K562 (cell line): ENCODE measurements around the gene DRGX. TPM values are rescaled to one million over a fixed set of nuclear protein-coding genes. Genes with fewer than 3 reads are reported as not detected.

Source experiments
- DEAF1 ChIP-seq: fragments of 450-650 bp; formaldehyde crosslinking; IDR thresholded peaks from 2 replicates; pipeline ENCODE4 v1.4.0; 2020; ENCODE audit warnings: mild to moderate bottlenecking, moderate library complexity
- ESRRB ChIP-seq: fragments of 250-450 bp; sonication (Bioruptor Pico); IDR thresholded peaks from 2 replicates; pipeline ENCODE4 v1.5.0; 2020; ENCODE audit warnings: mild to moderate bottlenecking, moderate library complexity, borderline replicate concordance
- MAZ ChIP-seq, 2 experiments: fragments of 450-650 bp in 1 of 2; sonication (generic) in 1 of 2; formaldehyde crosslinking; IDR thresholded peaks in 1 of 2; conservative IDR thresholded peaks in 1 of 2; 2 replicates each; pipeline versions ENCODE4 v1.4.0 to v1.5.0; 2020; ENCODE audit warnings: mild to moderate bottlenecking in 1 of 2, missing genetic modification reagents in 1 of 2
- RB1 ChIP-seq: fragments of 450-650 bp; IDR thresholded peaks from 2 replicates; pipeline ENCODE4 v1.6.1; 2017; ENCODE audit warnings: low read depth, mild to moderate bottlenecking
- XRCC5 ChIP-seq: fragments of 200-400 bp; formaldehyde crosslinking; IDR thresholded peaks from 2 replicates; pipeline ENCODE4 v1.6.1; 2017; ENCODE audit warnings: low read depth, mild to moderate bottlenecking, low read length
- ZFPM2 ChIP-seq: fragments of 250-450 bp; sonication (Bioruptor Pico); IDR thresholded peaks from 2 replicates; pipeline ENCODE4 v1.5.1; 2022; ENCODE audit warnings: mild to moderate bottlenecking
- ZNF253 ChIP-seq: fragments of 250-450 bp; sonication (Bioruptor Pico); conservative IDR thresholded peaks from 2 replicates; pipeline ENCODE4 v1.6.1; 2021; ENCODE audit warnings: mild to moderate bottlenecking
- polyA plus RNA-seq, 8 experiments: library from polyadenylated mRNA; depleted of rRNA in 4 of 8; stranded (reverse) in 5 of 8; unstranded in 3 of 8; fragments of >200 nt; fragmentation: Nextera tagmentation in 2 of 8; fragmentation: Illumina TruSeq in 1 of 8; extraction: Ambion mirVana in 2 of 8; extraction: Trizol in 1 of 8; gene quantifications; 2 replicates each; pipeline versions ENCODE4 v1.2.1 to v1.2.3, GENCODE V29; 2011 to 2014; ENCODE audit warnings: inconsistent platforms in 1 of 8, missing spikeins in 1 of 8
- total RNA-seq, 7 experiments: library from RNA; depleted of rRNA in 6 of 7; stranded (reverse); fragments of >200 nt in 6 of 7; fragmentation: Illumina TruSeq in 2 of 7; extraction: Trizol in 2 of 7; gene quantifications; 2 replicates each; pipeline versions ENCODE4 v1.2.1 to v1.2.3, GENCODE V29; 2011 to 2021; ENCODE audit warnings: low replicate concordance in 1 of 7
- TF ChIP-seq, protein P1 (sequence below), 2 experiments: fragments of 450-650 bp; formaldehyde crosslinking in 1 of 2; IDR thresholded peaks; 2 replicates each; pipeline versions ENCODE4 v1.4.0 to v1.6.1; 2014 to 2020; ENCODE audit warnings: mild to moderate bottlenecking in 2 of 2, borderline replicate concordance in 1 of 2, low read depth in 1 of 2
- TF ChIP-seq, protein P2 (sequence below): fragments of 250-450 bp; sonication (Bioruptor Pico); IDR thresholded peaks from 2 replicates; pipeline ENCODE4 v1.5.0; 2021; ENCODE audit warnings: mild to moderate bottlenecking, moderate library complexity
- TF ChIP-seq, protein P3 (sequence below): fragments of 450-650 bp; formaldehyde crosslinking; IDR thresholded peaks from 2 replicates; pipeline ENCODE4 v1.4.0; 2022; ENCODE audit warnings: missing genetic modification characterization
- TF ChIP-seq, protein P4 (sequence below): sonication (generic); formaldehyde crosslinking; IDR thresholded peaks from 2 replicates; pipeline ENCODE4 v1.9.0; 2022; ENCODE audit warnings: mild to moderate bottlenecking, missing genetic modification reagents

DRGX gene
- total and polyA plus RNA-seq, 9 of the 15 experiments (the other 6 are each of a cell fraction or from before 2014, with no cell fraction given): not detected

DNA sequence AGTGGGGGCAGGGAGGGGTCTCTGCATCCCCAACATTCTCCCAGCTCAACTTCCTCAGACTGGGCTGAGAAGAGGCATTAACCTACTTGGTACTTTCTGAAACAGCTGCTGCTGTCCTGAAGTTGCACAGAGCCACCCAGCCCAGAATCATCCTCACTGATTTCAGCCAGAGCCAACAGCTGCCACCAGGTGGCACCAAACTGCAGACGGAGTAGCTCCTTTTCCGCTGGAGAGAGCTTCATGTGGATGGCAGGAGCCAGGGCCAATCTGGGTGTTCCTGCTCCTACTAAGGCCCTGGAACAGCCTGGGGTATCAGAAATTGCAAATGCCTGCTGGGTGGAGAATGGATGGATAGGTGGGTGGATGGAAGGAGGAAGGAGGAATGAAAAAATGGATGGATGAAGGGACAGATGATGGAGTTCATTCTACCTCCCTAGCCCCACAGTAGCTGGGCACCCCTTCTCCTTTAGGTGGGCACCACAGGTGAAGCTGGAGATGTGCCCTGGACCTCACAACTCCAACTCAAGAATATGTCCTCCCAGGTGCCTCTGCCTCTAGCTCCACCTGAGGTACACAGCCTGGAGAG lies 11.8 kb upstream of the DRGX start (continued):
- TF ChIP-seq, protein P1, sequence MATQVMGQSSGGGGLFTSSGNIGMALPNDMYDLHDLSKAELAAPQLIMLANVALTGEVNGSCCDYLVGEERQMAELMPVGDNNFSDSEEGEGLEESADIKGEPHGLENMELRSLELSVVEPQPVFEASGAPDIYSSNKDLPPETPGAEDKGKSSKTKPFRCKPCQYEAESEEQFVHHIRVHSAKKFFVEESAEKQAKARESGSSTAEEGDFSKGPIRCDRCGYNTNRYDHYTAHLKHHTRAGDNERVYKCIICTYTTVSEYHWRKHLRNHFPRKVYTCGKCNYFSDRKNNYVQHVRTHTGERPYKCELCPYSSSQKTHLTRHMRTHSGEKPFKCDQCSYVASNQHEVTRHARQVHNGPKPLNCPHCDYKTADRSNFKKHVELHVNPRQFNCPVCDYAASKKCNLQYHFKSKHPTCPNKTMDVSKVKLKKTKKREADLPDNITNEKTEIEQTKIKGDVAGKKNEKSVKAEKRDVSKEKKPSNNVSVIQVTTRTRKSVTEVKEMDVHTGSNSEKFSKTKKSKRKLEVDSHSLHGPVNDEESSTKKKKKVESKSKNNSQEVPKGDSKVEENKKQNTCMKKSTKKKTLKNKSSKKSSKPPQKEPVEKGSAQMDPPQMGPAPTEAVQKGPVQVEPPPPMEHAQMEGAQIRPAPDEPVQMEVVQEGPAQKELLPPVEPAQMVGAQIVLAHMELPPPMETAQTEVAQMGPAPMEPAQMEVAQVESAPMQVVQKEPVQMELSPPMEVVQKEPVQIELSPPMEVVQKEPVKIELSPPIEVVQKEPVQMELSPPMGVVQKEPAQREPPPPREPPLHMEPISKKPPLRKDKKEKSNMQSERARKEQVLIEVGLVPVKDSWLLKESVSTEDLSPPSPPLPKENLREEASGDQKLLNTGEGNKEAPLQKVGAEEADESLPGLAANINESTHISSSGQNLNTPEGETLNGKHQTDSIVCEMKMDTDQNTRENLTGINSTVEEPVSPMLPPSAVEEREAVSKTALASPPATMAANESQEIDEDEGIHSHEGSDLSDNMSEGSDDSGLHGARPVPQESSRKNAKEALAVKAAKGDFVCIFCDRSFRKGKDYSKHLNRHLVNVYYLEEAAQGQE (IDR thresholded peaks at IDR 0.05; ENCODE audit: borderline replicate concordance): peak; percentile 82
- TF ChIP-seq, protein P1 (CRISPR knock-in tag; IDR thresholded peaks at IDR 0.05; ENCODE audit: low read depth): no peak
- peak; percentile 42; the same call in 1 of the 2 replicates for TF ChIP-seq RB1
- TF ChIP-seq ZFPM2: no peak
- TF ChIP-seq, protein P2, sequence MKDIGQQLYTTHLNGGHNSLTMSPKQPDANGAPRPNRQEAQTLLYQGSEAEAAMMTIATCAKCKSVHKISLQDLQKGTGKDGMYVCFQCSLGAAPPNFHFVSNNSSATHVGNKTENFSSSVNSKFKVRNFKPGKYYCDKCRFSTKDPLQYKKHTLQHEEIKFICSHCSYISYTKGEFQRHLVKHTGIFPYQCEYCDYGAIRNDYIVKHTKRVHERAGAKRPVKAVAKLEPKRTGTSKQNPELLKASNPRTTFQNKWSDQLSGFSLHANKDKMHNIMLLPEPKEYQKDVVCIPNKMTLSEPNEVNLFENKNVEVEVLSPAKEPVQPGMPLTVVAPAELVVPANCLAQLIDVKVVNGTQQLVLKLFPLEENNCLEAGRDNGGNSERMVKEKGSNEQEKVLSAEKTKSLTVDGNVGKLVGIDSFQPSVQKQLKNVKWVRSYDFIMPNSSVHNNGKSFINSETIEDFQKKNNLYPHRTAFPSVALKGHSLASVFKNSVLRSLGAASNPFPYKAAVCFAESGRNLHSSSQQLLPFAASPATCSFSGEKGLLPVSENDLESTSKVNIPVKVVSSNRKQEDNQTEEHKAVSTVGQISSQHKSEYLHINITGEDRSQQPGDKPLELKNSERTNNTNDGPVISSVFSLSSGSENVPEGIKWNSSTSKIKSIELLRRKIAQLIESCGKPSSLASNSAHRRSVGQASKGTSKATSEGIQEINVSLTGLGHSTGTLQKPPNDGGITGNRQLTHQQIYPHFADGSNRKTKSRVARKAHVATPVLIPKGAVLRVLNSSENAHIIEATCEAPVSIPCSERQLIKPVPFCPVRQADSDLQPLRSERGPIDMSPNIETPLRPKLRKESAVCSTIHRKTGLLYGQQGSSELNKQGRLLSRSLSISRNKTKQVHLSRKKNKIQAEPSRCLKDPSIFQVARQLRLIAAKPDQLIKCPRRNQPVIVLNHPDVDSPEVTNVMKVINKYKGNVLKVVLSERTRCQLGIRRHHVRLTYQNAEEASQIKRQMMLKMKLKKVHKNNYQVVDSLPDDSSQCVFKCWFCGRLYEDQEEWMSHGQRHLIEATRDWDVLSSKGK: no peak
- peak; percentile 83 for TF ChIP-seq XRCC5
- TF ChIP-seq, protein P3, sequence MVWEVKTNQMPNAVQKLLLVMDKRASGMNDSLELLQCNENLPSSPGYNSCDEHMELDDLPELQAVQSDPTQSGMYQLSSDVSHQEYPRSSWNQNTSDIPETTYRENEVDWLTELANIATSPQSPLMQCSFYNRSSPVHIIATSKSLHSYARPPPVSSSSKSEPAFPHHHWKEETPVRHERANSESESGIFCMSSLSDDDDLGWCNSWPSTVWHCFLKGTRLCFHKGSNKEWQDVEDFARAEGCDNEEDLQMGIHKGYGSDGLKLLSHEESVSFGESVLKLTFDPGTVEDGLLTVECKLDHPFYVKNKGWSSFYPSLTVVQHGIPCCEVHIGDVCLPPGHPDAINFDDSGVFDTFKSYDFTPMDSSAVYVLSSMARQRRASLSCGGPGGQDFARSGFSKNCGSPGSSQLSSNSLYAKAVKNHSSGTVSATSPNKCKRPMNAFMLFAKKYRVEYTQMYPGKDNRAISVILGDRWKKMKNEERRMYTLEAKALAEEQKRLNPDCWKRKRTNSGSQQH (CRISPR knock-in tag): 0 out of 2 replicates have a peak, but pooled peaks have one; percentile 22
- no peak for TF ChIP-seq ZNF253 (CRISPR knock-in tag)
- TF ChIP-seq DEAF1 (CRISPR knock-in tag): peak; percentile 82
- TF ChIP-seq, protein P4, sequence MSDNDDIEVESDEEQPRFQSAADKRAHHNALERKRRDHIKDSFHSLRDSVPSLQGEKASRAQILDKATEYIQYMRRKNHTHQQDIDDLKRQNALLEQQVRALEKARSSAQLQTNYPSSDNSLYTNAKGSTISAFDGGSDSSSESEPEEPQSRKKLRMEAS (CRISPR knock-in tag): no peak
- peak in 1 of 2 experiments; percentile 48; a peak in 1 of 4 replicates for TF ChIP-seq MAZ (CRISPR knock-in tag; conservative IDR thresholded peaks at IDR 0.05 in 1 of 2, IDR thresholded peaks at IDR 0.05 in 1 of 2)
- no peak for TF ChIP-seq ESRRB (CRISPR knock-in tag)
